HuH-7 (cell line): ENCODE results near the gene ZHX3.

Experiments
- DNase-seq: peaks from one replicate; pipeline ENCODE4 v3.0.0; 2011; ENCODE audit warnings: low spot score

The ZHX3 gene

GRCh38 chr20:41317546-41318270 lies at the start of gene ZHX3:
TSS of gene ZHX3 (minus strand) at chr20:41317731. CDS start at chr20:41204916, 112,815 bp downstream.
- peak; percentile 95 for DNase-seq

GRCh38 chr20:41367393-41367695 lies 49.8 kb upstream of the ZHX3 start:
- DNase-seq: no peak

GRCh38 chr20:41366546-41367392 lies 49.2 kb upstream of the ZHX3 start, which contains the start of gene EMILIN3:
TSS of gene EMILIN3 (minus strand) at chr20:41366818. CDS start at chr20:41366634, 184 bp downstream.
- DNase-seq: no peak

GRCh38 chr20:41365777-41366545 lies 48.4 kb upstream of the ZHX3 start:
- DNase-seq: no peak

- no peak for DNase-seq
These were observed 47.6 kb upstream of the ZHX3 start for GRCh38 chr20:41364967-41365765.

GRCh38 chr20:41364236-41364855 lies 46.8 kb upstream of the ZHX3 start:
- DNase-seq: no peak

- DNase-seq: no peak
These were observed 46.1 kb upstream of the ZHX3 start for GRCh38 chr20:41363601-41364000.

GRCh38 chr20:41362748-41363140 lies 45.2 kb upstream of the ZHX3 start:
- DNase-seq: no peak

GRCh38 chr20:41361757-41362747 lies 44.5 kb upstream of the ZHX3 start:
- no peak for DNase-seq

- no peak for DNase-seq
These were observed 43.6 kb upstream of the ZHX3 start for GRCh38 chr20:41360831-41361756.

- no peak for DNase-seq
These were observed 42.0 kb upstream of the ZHX3 start for GRCh38 chr20:41359541-41360011.

- DNase-seq: no peak
These were observed 41.2 kb upstream of the ZHX3 start for GRCh38 chr20:41358717-41359116.

- DNase-seq: no peak
These were observed 40.7 kb upstream of the ZHX3 start for GRCh38 chr20:41358230-41358629.

GRCh38 chr20:41357424-41358163 lies 40.1 kb upstream of the ZHX3 start:
- DNase-seq: no peak

- no peak for DNase-seq
These were observed 39.4 kb upstream of the ZHX3 start for GRCh38 chr20:41356951-41357350.

- DNase-seq: no peak
These were observed 38.2 kb upstream of the ZHX3 start for GRCh38 chr20:41355598-41356203.

GRCh38 chr20:41355192-41355591 lies 37.7 kb upstream of the ZHX3 start:
- no peak for DNase-seq

- DNase-seq: no peak
These were observed 36.0 kb upstream of the ZHX3 start for GRCh38 chr20:41353530-41353929.
